Psoas muscle (tissue), 8 donors: ENCODE data around the gene DKKL1. TPM values are rescaled to one million over a fixed set of nuclear protein-coding genes. Genes with fewer than 3 reads are reported as not detected.

Experiments used
- ATAC-seq, 4 donors: fragments of 200-7000 bp; cut with Tn5 transposase; one replicate each; pipeline ENCODE4 v1.9.1; 2020; ENCODE audit warnings: moderate library complexity in 3 of 4, mild to moderate bottlenecking in 2 of 4
- DNase-seq, 2 donors: peaks; one replicate each; pipeline ENCODE4 v3.0.0-alpha.2; 2020
- H3K27ac ChIP-seq: fragments of 200-600 bp; one replicate; pipeline ENCODE4 v1.8.0; 2022
- H3K27me3 ChIP-seq, 3 donors: fragments of 200-600 bp in 1 of 3; one replicate each; pipeline versions ENCODE4 v1.6.1 to v1.8.0; 2013 to 2022; ENCODE audit warnings: low read length in 2 of 3, mild to moderate bottlenecking in 2 of 3, moderate library complexity in 1 of 3; ENCODE audit not compliant: insufficient read depth in 3 of 3
- H3K36me3 ChIP-seq, 2 donors: fragments of 200-600 bp in 1 of 2; one replicate each; pipeline versions ENCODE4 v1.6.1 to v1.8.0; 2013 to 2022; ENCODE audit warnings: low read depth in 1 of 2, mild to moderate bottlenecking in 1 of 2, moderate library complexity in 1 of 2; ENCODE audit not compliant: insufficient read depth in 1 of 2
- H3K4me1 ChIP-seq: fragments of 200-600 bp; one replicate; pipeline ENCODE4 v1.8.0; 2022
- H3K4me3 ChIP-seq: fragments of 200-600 bp; one replicate; pipeline ENCODE4 v1.8.0; 2022; ENCODE audit warnings: mild to moderate bottlenecking
- H3K9me3 ChIP-seq: fragments of 200-600 bp; one replicate; pipeline ENCODE4 v1.8.0; 2022
- WGBS, 3 donors: extraction: QIAGEN DNeasy Blood & Tissue Kit; methylation state at CpG; one replicate each; pipeline versions ENCODE4 v1.1.6 to v1.1.7; 2013; 5-methylcytosine and 5-hydroxymethylcytosine counted together
- intact Hi-C, 2 donors: fragments of 100-400 bp; cut with DNase I; formaldehyde crosslinking; loops; one replicate each; pipeline versions ENCODE4 v1.11.0 to v1.14.2; 2022
- polyA plus RNA-seq, 3 donors: library from polyadenylated mRNA; stranded (reverse); fragments of 200-250 nt; gene quantifications; one replicate each; pipeline ENCODE4 v1.2.3, GENCODE V29; 2013
- total RNA-seq, 4 donors: library from RNA; stranded (reverse); fragmentation: NEBNext Ultra II Directional in 2 of 4; extraction: Animal tissue kit (Norgen Biotek cat#: 25700) in 2 of 4; gene quantifications; one replicate each; pipeline versions ENCODE4 v1.2.1 to v1.2.4, GENCODE V29; 2021 to 2023
- TF ChIP-seq, protein P1 (sequence below): fragments of 200-600 bp; IDR thresholded peaks from one replicate; pipeline ENCODE4 v1.8.0; 2022; ENCODE audit warnings: antibody characterized with exemption
- donor health status: healthy with polysubstance abuse.
- donor health status: DM: no; HTN: no; CAD: no; lungs with moderate emphysema.
- donor health status: Bipolar disorder and iron deficiency.
- donor health status: healthy.
- donor health status: DM: yes; HTN: yes; CAD: no.
- donor health status: DM: no; HTN: no; CAD: no.
- donor health status: DM: no; HTN: no; CAD: no.
- donor health status: DM: yes; HTN: yes; CAD: no.

DKKL1 gene
- total and polyA plus RNA-seq, 7 donors = 0.06 TPM; not detected in 6

DNA sequence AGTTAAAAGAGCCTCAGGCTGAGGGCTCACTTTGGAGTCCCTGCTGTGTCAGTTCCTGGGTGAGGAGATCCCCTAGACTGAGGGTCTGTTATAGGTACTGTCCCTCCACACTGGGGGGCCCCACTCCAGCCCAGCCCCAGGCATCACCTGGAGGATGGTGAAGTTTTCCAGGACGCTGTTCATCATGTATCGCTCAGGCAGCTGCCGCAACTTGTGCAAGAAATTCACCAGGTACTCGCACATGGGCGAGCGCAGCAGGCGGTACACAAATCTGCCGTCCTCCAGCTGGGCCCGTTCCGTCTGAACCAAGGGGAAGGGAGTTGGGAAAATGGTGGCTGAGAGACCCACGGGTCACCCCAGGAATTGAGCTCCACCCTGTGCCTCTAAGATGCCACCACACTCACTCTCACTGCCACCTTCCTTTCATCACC lies 21.4 kb upstream of the DKKL1 start:
- DNase-seq (no peak), ATAC-seq (no peak)
- H3K27me3 ChIP-seq = no peaks in the 10 kb centered on the region
- no peaks in the 10 kb centered on the region for H3K9me3 ChIP-seq
- intact Hi-C loops = no loop called here
- H3K4me1 ChIP-seq = peaks cover 5% of the 10 kb centered on the region
- no peak overlapping the region for H3K4me3 ChIP-seq
- WGBS, 3 donors = 90 to 95% (median 91%) methylated on average over 11 of the region's 11 CpGs
- H3K27ac ChIP-seq = no peak overlapping the region
- peaks cover 0 to 60% of the 10 kb centered on the region in 2 donors for H3K36me3 ChIP-seq
- TF ChIP-seq, protein P1, sequence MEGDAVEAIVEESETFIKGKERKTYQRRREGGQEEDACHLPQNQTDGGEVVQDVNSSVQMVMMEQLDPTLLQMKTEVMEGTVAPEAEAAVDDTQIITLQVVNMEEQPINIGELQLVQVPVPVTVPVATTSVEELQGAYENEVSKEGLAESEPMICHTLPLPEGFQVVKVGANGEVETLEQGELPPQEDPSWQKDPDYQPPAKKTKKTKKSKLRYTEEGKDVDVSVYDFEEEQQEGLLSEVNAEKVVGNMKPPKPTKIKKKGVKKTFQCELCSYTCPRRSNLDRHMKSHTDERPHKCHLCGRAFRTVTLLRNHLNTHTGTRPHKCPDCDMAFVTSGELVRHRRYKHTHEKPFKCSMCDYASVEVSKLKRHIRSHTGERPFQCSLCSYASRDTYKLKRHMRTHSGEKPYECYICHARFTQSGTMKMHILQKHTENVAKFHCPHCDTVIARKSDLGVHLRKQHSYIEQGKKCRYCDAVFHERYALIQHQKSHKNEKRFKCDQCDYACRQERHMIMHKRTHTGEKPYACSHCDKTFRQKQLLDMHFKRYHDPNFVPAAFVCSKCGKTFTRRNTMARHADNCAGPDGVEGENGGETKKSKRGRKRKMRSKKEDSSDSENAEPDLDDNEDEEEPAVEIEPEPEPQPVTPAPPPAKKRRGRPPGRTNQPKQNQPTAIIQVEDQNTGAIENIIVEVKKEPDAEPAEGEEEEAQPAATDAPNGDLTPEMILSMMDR = no peak

DNA sequence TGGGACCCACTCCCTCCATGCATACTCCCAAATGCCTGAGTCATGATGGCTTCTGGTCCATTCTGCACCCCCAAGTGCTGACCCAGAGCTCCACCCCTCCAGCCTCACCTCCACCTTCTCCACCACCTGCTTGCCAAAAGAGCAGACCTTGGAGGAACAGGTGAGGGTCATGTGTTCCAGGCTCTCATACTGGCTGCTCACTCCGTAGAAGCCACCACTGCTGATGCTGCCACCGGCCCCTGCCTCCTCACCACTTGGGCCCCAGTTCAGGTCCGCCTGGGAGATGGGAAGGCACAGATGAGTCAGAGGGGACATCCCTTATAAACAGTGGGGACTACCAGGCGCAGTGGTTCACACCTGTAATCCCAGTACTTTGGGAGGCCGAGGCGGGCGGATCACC lies 20.6 kb upstream of the DKKL1 start:
- 93 to 96% (median 93%) methylated on average over 6 to 7 of the region's 7 CpGs for WGBS, 3 donors
- H3K27me3 ChIP-seq = no peaks in the 10 kb centered on the region
- H3K9me3 ChIP-seq = no peaks in the 10 kb centered on the region
- H3K36me3 ChIP-seq = peaks cover 0 to 66% of the 10 kb centered on the region in 2 donors
- ATAC-seq = no peak
- H3K4me1 ChIP-seq = peaks cover 5% of the 10 kb centered on the region
- H3K27ac ChIP-seq = no peak overlapping the region
- H3K4me3 ChIP-seq = no peak overlapping the region
- intact Hi-C loops = no loop called here
- TF ChIP-seq, protein P1 = no peak
- DNase-seq = no peak

DNA sequence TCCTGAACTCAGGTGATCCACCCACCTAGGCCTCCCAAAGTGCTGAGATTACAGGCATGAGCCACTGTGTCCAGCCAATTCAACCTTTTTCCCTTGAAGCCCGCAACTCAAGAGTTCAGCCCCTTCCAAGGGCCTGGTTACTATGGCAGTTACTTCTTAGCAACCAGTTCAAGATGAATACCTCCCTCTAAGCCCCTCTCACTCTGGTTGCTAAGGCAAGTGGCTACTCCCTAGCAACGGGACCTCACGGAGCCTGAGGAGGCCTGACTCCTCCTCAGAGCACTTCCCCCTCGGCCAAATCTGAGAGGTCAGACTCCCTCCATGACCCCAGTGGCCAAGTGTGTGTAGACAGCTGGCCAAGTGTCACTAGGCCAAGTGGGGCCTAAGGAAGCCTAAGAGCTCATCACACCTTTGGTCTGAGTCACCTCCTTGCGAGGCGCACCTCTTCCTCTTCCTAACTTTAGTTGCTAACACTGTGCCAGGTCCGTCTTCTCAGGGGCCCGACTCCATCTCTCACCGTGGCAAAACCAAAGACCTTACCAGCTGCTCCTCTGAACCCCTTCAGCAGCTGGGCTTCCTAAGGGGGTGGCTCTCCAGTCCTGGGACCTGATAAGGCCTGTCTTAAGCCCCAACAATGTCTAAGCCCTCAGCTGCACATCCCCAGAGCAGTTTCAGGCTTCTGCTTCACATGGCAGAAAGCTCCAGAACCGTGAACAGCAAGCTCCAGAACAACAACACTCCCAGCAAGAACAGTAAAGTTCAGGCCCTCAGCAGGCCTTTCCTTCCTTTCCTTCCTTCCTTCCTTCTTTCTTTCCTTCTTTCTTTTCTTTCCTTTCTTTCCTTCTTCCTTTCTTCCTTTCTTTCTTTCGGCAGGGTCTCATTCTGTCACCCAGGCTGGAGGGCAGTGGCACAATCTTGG lies 18.9 kb upstream of the DKKL1 start:
- H3K36me3 ChIP-seq = peaks cover 0 to 82% of the 10 kb centered on the region in 2 donors
- no peak for DNase-seq
- H3K27ac ChIP-seq = no peak overlapping the region
- H3K27me3 ChIP-seq = no peaks in the 10 kb centered on the region
- ATAC-seq = no peak
- no peaks in the 10 kb centered on the region for H3K9me3 ChIP-seq
- H3K4me3 ChIP-seq = no peak overlapping the region
- intact Hi-C loops = no loop called here
- H3K4me1 ChIP-seq = peaks cover 2% of the 10 kb centered on the region
- WGBS, 3 donors = 76 to 82% (median 80%) methylated on average over 11 of the region's 11 CpGs
- TF ChIP-seq, protein P1 = no peak

DNA sequence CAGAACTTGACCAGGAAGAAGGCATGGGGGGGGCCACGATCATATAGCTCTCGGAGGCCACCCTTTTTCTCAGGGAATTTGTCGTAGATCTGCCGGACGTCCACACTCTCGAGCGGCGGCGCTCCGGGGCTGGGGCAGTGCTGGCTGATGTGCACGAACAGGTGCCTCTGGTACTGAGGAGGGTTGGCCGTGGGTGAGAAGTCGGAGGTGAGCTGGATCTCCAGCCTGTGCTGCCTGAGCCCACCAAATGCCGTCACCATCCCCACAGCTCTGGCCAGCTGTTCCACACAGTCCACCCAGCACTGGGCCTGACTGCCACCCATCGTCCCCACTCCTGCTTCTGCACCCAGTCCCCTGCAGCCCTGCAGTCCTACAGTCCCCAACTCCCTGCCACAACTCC lies 16.5 kb upstream of the DKKL1 start:
- 92 to 95% (median 95%) methylated on average over 15 of the region's 15 CpGs for WGBS, 3 donors
- intact Hi-C loops = no loop called here
- no peak overlapping the region for H3K4me3 ChIP-seq
- H3K9me3 ChIP-seq = no peaks in the 10 kb centered on the region
- H3K27ac ChIP-seq = no peak overlapping the region
- H3K36me3 ChIP-seq = peaks cover 2 to 86% of the 10 kb centered on the region in 2 donors
- no peaks in the 10 kb centered on the region for H3K27me3 ChIP-seq
- DNase-seq (no peak), ATAC-seq (no peak)
- TF ChIP-seq, protein P1 = no peak
- no peaks in the 10 kb centered on the region for H3K4me1 ChIP-seq
